HG02678 (cell line): Measurements from ENCODE around the gene ABAT.
"Not testable (repeated sequence)": the region's sequence is repeated elsewhere in the genome, so short reads cannot be mapped to it uniquely, and the experiment has no call there.

Experiments
- ATAC-seq: cut with Tn5 transposase; IDR thresholded peaks from one replicate; pipeline ENCODE4 v1.9.1; 2021; ENCODE audit warnings: mild to moderate bottlenecking, moderate library complexity; ENCODE audit not compliant: unreplicated experiment

Gene ABAT

DNA sequence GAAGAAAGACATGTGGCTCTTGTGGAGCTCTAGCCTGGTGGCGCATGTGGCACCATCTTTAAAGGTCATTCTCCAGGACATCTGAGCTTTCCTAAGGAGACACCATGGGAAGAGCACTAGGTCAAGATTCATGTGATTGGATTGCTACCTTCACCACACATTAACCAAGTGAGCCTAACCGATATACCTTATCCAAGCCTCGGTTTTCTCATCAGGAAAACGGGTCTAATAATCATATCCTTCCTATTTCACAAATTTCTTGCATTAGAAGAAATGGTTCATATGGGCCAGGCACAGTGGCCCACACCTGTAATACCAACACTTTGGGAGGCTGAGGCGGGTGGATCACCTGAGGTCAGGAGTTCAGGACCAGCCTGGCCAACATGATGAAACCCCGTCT, 64.7 kb downstream of the ABAT start:
- ATAC-seq = no peak

DNA sequence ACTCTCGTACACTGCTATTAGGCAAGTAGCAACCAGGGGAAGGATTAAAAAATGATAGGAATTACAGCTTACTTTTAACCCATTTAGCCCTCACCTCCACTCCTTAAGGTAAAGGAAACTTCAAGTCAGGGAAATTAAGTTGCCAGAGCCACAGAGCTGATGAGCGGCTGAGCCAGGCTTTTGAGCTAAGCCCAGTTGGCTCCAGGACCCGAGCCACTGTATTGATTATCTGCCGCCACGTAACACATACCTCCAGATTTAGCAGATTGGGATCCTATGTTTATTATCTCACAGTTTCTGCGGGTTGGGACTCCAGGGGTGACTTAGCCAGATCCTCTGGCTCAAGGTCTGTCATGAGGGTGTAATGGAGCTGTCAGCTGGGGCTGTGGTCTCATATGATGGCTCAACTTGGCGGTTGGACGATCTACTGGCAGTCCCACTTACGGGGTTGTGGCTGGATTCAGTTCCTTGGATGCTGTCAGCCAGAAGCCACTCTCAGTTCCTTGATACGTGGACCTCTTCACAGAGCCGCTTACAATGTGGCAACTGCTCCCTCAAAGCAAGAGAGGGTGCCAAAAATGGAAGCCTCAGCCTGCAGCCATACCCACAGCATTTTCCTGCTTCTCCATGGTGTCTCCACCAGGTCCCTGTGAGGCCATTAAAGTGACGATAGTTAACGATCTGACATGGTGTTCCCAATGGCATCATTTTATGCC, 65.7 kb downstream of the ABAT start:
- no peak for ATAC-seq

- no peak for ATAC-seq
Observed at GRCh38 chr16:8740775-8741355, 66.4 kb downstream of the ABAT start.

DNA sequence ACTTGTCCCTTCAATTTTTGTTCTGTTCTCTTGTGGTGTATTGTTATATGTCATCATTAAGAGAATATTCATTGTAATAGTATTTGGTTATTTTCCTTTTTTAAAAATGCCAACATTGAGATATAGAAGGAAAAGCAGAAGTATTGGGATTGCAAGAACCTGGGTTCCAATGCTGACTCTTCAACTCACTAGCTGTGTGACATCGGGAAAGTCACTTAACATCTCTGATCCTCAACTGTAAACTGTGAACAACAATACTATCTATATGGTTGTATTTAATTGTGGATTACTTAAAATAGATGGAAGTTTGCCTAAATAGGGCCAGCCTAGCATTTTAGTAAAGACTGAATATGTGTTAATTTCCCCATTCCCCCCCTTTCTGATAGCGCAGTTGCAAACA, 67.2 kb downstream of the ABAT start:
- no peak for ATAC-seq

DNA sequence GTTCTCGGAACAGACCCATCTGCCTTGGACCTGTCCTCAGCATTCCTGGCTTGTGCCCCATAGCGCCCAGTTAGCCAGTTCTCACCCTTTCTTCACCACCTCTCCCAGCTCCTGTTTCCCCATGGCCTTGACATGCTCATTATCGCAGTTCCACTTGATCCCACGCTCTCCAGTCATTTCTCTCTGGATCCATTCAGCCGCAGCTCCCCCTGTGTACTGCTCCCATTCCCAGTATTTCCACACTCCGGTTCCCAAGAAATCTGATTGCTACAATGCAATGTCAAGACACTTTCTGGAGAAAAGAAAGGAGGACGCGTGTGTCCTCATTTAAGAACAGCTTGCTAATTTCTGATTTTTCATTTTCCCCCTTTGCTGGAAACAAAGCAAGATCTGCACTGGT, 67.7 kb downstream of the ABAT start:
- no peak for ATAC-seq

DNA sequence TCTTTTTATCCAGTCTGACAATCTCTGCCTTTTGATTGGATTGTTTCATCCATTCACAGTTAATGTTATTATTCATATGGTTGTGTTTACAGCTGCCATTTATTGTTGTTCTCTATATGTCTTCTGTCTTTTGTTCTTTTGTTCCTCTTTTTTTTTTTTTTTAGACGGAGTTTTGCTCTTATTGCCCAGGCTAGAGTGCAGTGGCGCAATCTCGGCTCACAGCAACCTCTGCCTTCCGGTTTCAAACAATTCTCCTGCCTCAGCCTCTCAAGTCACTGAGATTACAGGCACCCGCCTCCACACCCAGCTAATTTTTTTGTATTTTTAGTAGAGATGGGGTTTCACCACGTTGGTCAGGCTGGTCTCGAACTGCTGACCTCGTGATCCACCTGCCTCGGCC, 74.5 kb downstream of the ABAT start:
- ATAC-seq = not testable (repeated sequence)

- ATAC-seq = no peak
Observed at GRCh38 chr16:8751481-8752311, 77.3 kb downstream of the ABAT start.

- no peak for ATAC-seq
Observed at GRCh38 chr16:8752706-8753105, 78.3 kb downstream of the ABAT start.

DNA sequence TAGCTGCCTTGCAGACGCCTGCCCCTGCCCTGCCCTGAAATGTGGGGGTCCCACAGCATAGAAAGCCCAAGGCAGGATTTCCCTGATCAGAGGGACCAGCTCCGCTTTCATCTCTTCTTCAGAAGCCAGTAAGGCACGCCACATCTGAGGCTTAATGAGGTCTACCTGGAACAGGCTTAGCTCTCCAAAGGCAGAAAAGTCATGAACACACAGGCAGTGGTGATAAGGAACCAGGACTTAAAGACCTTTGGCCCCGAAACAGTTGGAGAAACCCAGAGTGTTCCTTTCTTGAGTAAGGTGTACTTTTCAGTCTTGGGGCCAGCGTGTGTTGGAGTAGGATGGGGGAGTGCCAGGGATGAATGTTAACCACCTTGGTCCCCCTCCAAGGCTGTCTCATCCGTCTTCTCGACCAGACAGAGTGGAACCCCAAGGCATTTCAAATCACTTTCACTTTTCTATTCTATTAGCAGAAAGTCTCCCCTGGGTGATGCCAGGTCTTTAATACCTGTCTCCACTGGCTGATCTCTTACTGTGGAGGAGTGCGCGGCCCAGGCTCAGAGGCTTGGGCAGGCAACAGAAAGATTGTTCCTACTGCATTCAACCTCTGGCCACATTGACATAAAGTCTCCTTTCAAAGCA, 79.1 kb downstream of the ABAT start:
- no peak for ATAC-seq

- ATAC-seq = no peak
Observed at GRCh38 chr16:8756755-8757154, 82.3 kb downstream of the ABAT start.

DNA sequence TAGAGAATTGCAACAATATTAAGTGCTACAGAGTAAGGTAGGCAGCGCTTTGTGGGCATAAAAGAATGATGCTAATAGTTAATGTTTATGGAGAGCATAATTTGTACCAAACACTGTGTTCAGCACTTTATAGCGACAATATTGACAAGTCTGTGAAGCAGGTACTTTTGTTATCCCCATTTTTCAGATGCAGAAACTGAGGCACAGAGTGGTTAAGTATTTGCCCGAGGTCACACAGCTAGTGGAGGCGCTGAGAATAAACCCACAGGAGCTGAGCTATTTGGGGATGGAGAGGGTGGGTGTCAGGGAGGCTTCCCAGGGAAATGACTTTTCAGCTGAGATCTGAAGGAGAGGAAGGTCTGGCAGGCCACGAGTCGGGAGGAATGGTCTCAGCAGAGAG, 83.6 kb downstream of the ABAT start:
- ATAC-seq = no peak

GRCh38 chr16:8760021-8760420, 85.6 kb downstream of the ABAT start:
- ATAC-seq = no peak

GRCh38 chr16:8761078-8761477, 86.7 kb downstream of the ABAT start:
- no peak for ATAC-seq

- ATAC-seq = no peak
Observed at GRCh38 chr16:8762254-8762653, 87.8 kb downstream of the ABAT start.

- no peak for ATAC-seq
Observed at GRCh38 chr16:8763083-8763482, 88.7 kb downstream of the ABAT start.

DNA sequence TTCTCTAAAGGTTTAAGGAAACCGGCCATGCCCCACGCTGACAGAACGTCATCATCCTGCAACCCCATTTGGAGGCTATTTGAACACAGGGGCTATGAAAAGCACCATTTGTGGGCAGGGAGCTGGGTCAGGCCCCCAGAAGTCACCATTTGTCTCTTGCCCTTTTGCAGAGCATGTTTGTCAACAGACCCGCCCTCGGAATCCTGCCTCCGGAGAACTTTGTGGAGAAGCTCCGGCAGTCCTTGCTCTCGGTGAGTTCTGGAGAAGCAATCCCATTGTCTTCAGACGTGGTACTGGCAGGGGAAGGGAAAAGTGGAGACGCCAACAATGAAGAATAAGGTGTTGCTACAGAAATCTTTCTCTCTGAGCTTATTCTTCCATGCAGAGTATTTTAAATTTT, 89.5 kb downstream of the ABAT start:
- no peak for ATAC-seq

DNA sequence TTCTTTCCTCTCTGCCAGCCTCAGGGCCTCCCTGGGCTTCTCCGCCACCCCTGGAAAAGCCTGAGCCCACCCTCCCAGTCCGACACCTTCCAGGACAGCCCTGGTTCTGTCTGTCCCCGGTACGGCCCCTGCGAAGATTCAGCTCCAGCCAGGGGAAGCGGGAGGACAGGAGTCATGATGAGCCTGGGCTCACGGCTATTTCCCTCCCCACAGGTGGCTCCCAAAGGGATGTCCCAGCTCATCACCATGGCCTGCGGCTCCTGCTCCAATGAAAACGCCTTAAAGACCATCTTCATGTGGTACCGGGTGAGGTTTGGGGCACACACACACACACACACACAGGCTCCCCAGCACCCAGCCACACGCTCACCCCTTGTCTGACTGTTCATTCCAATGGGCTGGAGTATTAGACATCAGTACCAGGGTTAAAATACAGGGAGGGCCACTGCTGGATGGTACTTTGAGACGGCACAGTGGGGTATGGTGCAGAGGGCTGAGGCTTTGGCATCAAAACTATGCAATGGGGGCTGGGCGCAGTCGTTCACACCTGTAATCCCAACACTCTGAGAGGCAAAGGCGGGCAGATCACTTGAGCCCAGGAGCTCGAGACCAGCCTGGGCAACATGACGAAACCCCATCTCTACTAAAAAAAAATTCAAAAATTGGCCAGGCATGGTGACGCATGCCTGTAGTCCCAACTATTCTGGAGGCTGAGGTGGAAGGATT, 90.3 kb downstream of the ABAT start:
- no peak for ATAC-seq

DNA sequence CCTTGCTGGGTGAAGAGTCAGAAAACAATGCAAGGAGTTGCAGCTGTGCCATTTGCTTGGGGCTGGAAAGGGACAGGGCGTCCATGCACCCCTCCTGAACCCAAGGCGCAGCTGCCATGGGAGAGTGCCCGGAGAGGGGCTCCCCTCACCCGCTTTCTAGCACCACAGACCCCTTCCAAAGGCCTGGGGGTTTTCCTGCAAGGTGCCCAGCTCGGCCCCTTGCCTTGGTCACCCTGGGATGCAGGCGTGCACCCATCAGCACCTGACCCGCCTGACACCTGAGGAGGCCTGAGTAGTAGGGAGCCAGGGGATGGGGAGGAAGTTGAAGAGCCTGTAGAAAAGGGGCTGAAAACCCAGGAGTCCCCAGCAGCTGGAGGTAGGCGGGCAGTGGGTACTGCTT, 92.8 kb downstream of the ABAT start:
- no peak for ATAC-seq

- no peak for ATAC-seq
Observed at GRCh38 chr16:8768283-8768682, 93.9 kb downstream of the ABAT start.

- no peak for ATAC-seq
Observed at GRCh38 chr16:8768692-8769091, 94.3 kb downstream of the ABAT start.

DNA sequence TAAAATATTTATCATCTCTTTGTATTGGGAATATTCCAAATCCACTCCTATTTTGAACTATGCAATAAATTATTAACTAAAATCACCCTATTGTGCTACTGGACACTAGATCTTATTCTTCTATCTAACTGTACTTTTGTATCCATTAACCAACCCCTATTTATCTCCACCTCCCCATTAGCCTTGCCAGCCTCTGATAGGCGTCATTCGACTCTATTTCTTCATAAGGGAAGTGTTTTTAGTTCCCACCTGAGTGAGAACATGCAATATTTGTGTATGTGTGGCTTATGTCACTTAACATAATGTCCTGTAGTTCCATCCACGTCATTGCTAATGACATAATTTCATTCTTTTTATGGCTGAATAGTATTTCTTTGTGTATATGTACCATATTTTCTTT, 99.1 kb downstream of the ABAT start:
- no peak for ATAC-seq
